Mesenteric fat pad (tissue), 1 donor: ENCODE data around the gene SLC9A4. TPM values are rescaled to one million over a fixed set of nuclear protein-coding genes. Genes with fewer than 3 reads are reported as not detected.

ENCODE experiments used
- DNase-seq: peaks from one replicate; pipeline ENCODE4 v3.0.0-alpha.2; 2020; ENCODE audit warnings: low spot score
- total RNA-seq: library from RNA; stranded (reverse); fragmentation: NEBNext Ultra II Directional; extraction: Animal tissue kit (Norgen Biotek cat#: 25700); gene quantifications from one replicate; pipeline ENCODE4 v1.2.1, GENCODE V29; 2021
- donor health status: DM: yes; HTN: yes; CAD: no.

The SLC9A4 gene
- total RNA-seq, 1 donor from 2014 or later, result not detected

DNA sequence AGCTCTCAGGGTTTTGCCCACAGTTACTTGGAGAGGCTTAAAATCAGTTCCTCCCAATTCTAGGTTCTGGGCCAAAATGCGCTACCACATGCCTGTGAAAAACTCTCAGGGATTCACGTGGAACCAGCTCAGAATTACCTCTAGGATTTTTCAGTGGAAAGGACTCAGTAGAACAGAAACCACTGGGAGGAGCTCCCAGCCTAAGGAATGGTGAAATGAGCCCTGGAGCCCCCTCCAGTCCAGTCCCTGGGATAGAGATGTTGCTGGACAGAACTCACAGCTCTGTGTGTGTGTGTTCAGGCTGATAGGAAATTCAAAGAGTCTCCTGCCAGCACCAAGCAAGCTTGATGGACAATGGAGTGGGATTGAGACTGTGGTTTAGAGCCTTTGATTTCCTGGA lies 21.1 kb upstream of the SLC9A4 start:
- DNase-seq, result no peak

- DNase-seq, result no peak
These were observed 19.5 kb upstream of the SLC9A4 start for GRCh38 chr2:102453501-102453900.

- DNase-seq, result no peak
These were observed 17.9 kb upstream of the SLC9A4 start for GRCh38 chr2:102455061-102455670.

- no peak for DNase-seq
These were observed 12.6 kb upstream of the SLC9A4 start for GRCh38 chr2:102460467-102460866.

DNA sequence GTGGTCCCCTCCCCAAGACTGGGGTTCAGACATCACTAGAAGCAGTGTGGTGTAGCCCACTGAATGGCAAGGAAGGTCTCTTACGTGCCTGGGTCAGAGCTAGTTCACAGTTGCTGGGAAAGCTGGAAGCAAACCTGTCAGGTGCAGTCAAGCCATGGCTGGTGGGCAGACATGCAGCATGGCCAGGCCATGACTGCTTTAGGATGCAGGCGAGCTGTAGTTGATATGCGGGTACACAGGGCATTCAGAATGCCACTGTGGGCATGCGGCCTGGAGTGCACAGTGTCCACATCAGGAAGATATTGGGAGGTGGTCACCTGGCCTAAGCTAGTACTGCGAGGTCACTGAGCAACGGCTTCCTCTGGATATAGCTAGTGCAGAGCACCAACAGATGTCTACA lies 11.8 kb upstream of the SLC9A4 start:
- DNase-seq, result no peak

DNA sequence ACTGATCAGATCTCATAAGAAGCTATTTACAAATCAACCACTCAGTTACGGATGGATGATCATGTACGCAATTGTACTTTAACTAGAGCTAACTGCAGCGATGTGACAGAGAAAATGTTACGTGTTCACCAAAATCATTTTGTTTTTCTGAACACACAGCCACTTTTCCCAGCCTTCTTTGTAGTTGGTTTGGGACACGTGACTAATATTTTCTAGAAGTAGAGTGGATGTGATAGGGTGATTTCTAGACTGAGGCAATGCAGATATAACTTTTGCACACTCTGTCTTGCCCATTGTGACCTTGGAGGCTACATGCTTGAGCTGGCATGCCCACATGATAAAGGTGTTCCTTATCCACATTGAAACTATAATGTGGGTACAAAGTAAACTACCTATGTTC lies 9.9 kb upstream of the SLC9A4 start:
- no peak for DNase-seq

DNA sequence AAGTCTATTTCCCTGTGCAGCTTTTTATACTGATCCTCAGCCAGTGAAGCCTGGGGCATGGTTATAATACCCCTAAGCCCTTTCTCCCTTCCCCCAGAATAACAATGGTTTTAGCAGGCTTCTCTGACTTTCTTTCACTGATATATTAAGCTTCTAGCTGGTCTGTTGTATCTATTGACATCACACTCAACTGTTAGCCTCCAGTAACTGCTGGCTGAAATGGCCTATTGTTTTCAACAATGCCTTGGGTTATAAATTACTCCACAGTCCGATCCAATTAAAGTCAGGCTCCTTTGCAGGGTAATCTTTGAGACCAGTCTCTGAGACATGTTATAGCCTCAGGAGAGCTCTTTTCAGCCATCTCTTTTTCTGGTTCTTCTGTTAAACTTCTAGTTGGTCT lies 2.9 kb upstream of the SLC9A4 start:
- no peak for DNase-seq

DNA sequence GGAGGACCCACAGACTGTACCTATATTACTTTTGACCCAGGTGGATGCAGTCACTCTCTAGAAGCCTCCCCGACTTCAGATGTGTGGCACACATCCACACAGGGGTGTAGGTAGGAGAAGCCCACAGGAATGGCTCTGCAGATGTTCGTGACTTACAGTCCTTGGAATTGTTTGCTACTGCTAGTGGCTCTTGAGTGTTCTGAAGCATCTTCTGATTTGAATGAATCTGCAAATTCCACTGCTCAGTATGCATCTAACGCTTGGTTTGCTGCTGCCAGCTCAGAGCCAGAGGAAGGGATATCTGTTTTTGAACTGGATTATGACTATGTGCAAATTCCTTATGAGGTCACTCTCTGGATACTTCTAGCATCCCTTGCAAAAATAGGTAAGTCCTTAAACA lies 605 bp downstream of the SLC9A4 start:
- DNase-seq, result no peak

DNA sequence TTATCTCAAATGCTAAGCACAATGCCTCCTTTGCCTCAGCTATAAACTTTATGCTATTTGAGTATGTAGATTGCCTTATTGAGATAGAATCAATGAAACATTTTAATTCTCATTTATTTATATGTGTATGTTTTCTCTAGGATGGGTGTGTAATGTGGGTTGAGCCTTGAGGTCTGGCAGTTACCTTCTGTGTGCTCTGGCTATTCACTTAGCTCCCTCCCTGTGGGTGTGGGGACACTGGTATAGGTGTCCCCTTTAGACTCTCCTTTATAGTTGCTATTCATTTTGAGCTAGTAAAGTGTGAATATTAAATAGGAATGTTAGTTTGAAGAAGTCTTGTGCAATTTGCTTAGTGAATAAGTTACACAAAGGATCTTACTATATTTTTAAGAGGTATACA lies 1.8 kb downstream of the SLC9A4 start:
- no peak for DNase-seq

DNA sequence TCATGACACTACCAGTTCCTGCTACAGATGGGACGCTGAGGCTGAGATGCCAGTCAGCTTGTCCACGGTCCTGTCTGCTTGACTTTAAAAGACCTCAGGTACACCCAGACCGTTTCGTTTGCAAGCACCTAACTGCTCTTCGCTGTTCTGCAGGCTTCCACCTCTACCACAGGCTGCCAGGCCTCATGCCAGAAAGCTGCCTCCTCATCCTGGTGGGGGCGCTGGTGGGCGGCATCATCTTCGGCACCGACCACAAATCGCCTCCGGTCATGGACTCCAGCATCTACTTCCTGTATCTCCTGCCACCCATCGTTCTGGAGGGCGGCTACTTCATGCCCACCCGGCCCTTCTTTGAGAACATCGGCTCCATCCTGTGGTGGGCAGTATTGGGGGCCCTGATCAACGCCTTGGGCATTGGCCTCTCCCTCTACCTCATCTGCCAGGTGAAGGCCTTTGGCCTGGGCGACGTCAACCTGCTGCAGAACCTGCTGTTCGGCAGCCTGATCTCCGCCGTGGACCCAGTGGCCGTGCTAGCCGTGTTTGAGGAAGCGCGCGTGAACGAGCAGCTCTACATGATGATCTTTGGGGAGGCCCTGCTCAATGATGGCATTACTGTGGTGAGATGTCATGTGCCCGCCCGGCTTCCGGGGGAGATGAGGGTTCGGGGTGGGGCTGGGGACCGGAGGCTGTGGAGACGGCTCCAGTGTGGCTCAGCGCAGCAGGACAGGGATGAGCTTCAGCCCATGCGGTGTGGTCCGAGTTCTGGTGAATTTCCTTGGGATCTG lies 5.9 kb downstream of the SLC9A4 start:
- DNase-seq, result no peak

- no peak for DNase-seq
These were observed 7.5 kb downstream of the SLC9A4 start for GRCh38 chr2:102480285-102481195.

DNA sequence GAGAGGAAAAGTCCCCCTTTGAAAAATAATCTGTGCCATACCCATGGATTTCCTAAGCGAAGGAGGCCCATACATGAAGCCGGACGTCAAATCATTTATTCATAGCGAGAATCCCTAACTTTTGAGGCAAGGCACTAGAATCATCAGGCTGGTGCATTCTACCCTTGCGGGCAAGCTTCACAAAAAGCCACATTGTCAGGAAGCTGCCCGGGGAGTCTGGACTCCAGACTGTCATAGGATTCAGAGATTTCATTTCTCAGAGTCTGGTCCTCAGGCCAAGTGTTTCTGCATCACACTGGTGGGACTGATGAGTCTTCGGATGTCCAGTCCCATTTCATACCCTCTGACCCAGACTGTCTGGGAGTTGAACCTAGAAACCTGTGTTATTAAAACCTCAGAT lies 8.9 kb downstream of the SLC9A4 start:
- DNase-seq, result no peak

- no peak for DNase-seq
These were observed 10.1 kb downstream of the SLC9A4 start for GRCh38 chr2:102483086-102483485.

GRCh38 chr2:102484310-102485061 lies 11.5 kb downstream of the SLC9A4 start:
- DNase-seq, result no peak

GRCh38 chr2:102485147-102485785 lies 12.2 kb downstream of the SLC9A4 start:
- DNase-seq, result no peak

- no peak for DNase-seq
These were observed 14.1 kb downstream of the SLC9A4 start for GRCh38 chr2:102486941-102487702.

GRCh38 chr2:102487761-102488462 lies 14.9 kb downstream of the SLC9A4 start:
- DNase-seq, result no peak

DNA sequence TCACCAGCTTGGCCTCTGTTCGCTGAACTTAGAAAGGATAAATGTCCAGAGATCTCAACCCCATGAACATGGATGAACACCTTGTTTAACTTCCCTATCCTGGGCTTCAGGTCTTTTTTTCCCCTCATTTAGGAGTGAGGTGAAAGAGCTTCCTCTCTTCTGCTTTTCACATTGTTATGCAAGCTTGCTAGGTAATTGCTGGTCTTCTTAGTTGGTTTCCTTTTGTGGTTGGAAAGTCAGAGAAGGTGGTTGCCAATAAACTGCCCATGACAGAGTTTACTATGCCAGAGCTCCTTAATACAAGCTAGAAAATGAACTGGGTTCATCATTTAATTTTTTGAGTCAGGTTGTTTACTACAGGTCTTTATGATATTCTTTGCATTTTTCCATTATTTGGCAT lies 16.6 kb downstream of the SLC9A4 start:
- no peak for DNase-seq

GRCh38 chr2:102492006-102492405 lies 19.0 kb downstream of the SLC9A4 start:
- DNase-seq, result no peak
